HG03095 (cell line): Measurements from ENCODE around the gene CIPC.

ENCODE experiments used
- ATAC-seq: cut with Tn5 transposase; IDR thresholded peaks from one replicate; pipeline ENCODE4 v1.9.1; 2021; ENCODE audit warnings: moderate library complexity; ENCODE audit not compliant: unreplicated experiment

Gene CIPC

GRCh38 chr14:77124345-77125280 lies 26.6 kb downstream of the CIPC start:
- peak; percentile 27 for ATAC-seq

GRCh38 chr14:77125281-77125801 lies 27.3 kb downstream of the CIPC start:
- no peak for ATAC-seq

GRCh38 chr14:77125823-77126325 lies 27.8 kb downstream of the CIPC start:
- ATAC-seq, result no peak

- no peak for ATAC-seq
Observed at GRCh38 chr14:77126461-77126990, 28.5 kb downstream of the CIPC start.

GRCh38 chr14:77128414-77128891 lies 30.4 kb downstream of the CIPC start:
- ATAC-seq, result no peak

- no peak for ATAC-seq
Observed at GRCh38 chr14:77130386-77130785, 32.3 kb downstream of the CIPC start.

GRCh38 chr14:77131206-77131605 lies 33.1 kb downstream of the CIPC start:
- ATAC-seq, result no peak

GRCh38 chr14:77131871-77132486 lies 33.9 kb downstream of the CIPC start:
- no peak for ATAC-seq

- ATAC-seq, result peak; percentile 75
Observed at GRCh38 chr14:77133720-77134338, 35.8 kb downstream of the CIPC start.

- no peak for ATAC-seq
Observed at GRCh38 chr14:77139022-77139421, 41.0 kb downstream of the CIPC start.

- no peak for ATAC-seq
Observed at GRCh38 chr14:77139540-77140358, 41.7 kb downstream of the CIPC start.

- no peak for ATAC-seq
Observed at GRCh38 chr14:77140359-77141213, 42.5 kb downstream of the CIPC start.

GRCh38 chr14:77141214-77142004 lies 43.4 kb downstream of the CIPC start, which contains the start of gene ZDHHC22:
ZDHHC22 (minus strand) TSS chr14:77141791; CDS start chr14:77139738, 2,053 bp downstream.
- ATAC-seq, result no peak

GRCh38 chr14:77142005-77142800 lies 44.1 kb downstream of the CIPC start:
- ATAC-seq, result no peak

GRCh38 chr14:77143071-77143470 lies 45.0 kb downstream of the CIPC start:
- no peak for ATAC-seq

- no peak for ATAC-seq
Observed at GRCh38 chr14:77144412-77145115, 46.5 kb downstream of the CIPC start.
